Parietal lobe (tissue), 2 donors: ENCODE measurements around the gene HMGA1. TPM values are rescaled to one million over a fixed set of nuclear protein-coding genes. Genes with fewer than 3 reads are reported as not detected.

Experiments
- small RNA-seq: library from RNA; depleted of rRNA; stranded (forward); fragments of <200 nt; gene quantifications from one replicate; pipeline ENCODE3, GENCODE V24; 2014; ENCODE audit warnings: low replicate concordance
- total RNA-seq: library from RNA; depleted of rRNA; stranded (reverse); fragments of >200 nt; gene quantifications from one replicate; pipeline ENCODE4 v1.2.3, GENCODE V29; 2014

The HMGA1 gene, protein sequence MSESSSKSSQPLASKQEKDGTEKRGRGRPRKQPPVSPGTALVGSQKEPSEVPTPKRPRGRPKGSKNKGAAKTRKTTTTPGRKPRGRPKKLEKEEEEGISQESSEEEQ
- total RNA-seq = 34.4 TPM

DNA sequence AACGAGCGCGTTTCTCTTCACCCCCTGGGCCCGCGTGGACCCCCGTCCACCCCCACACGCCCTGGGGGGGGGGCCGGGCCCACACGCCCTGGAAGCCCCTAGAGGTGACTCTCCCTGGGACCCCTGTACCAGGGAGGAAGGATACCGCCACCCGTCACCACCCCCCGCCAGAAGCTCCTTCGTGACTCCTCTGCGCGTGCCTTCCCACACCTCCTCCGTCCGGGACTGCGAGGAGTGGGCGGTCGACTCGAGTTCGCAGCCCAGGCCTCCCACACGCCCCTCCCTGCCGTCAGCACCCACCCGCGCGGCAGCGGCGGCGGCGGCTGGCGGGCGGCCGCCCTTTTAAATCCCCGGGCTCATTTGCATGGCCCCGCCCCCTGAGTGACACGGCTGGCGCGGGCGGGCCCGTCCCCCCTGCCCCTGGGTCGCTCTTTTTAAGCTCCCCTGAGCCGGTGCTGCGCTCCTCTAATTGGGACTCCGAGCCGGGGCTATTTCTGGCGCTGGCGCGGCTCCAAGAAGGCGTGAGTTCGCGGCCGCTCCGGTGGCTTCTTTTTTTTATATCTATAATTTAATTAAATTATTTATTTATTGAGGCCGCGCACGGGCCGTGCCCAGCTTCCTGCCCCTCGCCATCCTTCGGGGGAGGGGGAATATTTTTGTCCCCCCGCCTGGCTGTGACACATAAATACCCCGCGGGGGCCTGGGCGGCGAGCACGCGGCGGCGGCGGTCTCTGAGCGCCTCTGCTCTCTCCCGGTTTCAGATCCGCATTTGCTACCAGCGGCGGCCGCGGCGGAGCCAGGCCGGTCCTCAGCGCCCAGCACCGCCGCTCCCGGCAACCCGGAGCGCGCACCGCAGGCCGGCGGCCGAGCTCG is at the start of gene HMGA1:
Gene HMGA1 (plus strand): TSS at position 431 of the 873 bp plus-strand sequence. CDS start 3,908 bp downstream, outside the sequence.

GRCh38 chr6:34248727-34249468 is 12.2 kb downstream of the HMGA1 start, which contains the start of gene SMIM29:
TSS of gene SMIM29 (minus strand) at chr6:34249006. CDS start at chr6:34247791, 1,215 bp downstream.

Small RNAs within 50 kb of the gene (small RNA-seq; reads per million reads assigned to genes)
- not detected for gene MIR6835

Other genes starting within 250 kb of the HMGA1 start
- gene GRM4, start 90.8 kb upstream of the HMGA1 start, total RNA-seq = 5.3 TPM
- gene SMIM29, start 12.1 kb downstream of the HMGA1 start, total RNA-seq = 19.7 TPM
- gene NUDT3, start 155.8 kb downstream of the HMGA1 start, total RNA-seq = 146 TPM
- 746 TPM for gene RPS10, start 189.2 kb downstream of the HMGA1 start, total RNA-seq
- 4.1 TPM for gene PACSIN1, start 229.2 kb downstream of the HMGA1 start, total RNA-seq